Fibroblast of the aortic adventitia (primary cell): ENCODE data around the gene TRIM52. TPM values are rescaled to one million over a fixed set of nuclear protein-coding genes. Genes with fewer than 3 reads are reported as not detected.
A peak's percentile ranks its signal among the peaks of the same experiment; 100 is the strongest.

ENCODE experiments used
- DNase-seq: peaks from one replicate; pipeline ENCODE4 v3.0.0-alpha.2; 2010; ENCODE audit warnings: low read depth
- H3K4me3 ChIP-seq: 2 replicates; pipeline ENCODE4 v1.5.1; 2011; ENCODE audit warnings: low read depth, mild to moderate bottlenecking, control low read depth, low read length, moderate library complexity
- CTCF ChIP-seq: IDR thresholded peaks from 2 replicates; pipeline ENCODE4 v1.5.1; 2011; ENCODE audit warnings: mild to moderate bottlenecking, low read length, control low read depth, inconsistent platforms; ENCODE audit not compliant: insufficient read depth
- total RNA-seq: library from RNA; depleted of rRNA; stranded (reverse); fragments of >200 nt; gene quantifications from 2 replicates; pipeline ENCODE4 v1.2.3, GENCODE V29; 2012; ENCODE audit warnings: low replicate concordance

Gene TRIM52
- total RNA-seq, 1 donor, result 7.4 TPM

- peak; percentile 64 for DNase-seq
These were observed 542 bp upstream of the TRIM52 start for GRCh38 chr5:181261320-181262049.

GRCh38 chr5:181259974-181260719 is 796 bp downstream of the TRIM52 start:
- H3K4me3 ChIP-seq, result peak overlapping the region; percentile 93
- no peak for DNase-seq
- no peak for TF ChIP-seq CTCF

More at GRCh38 chr5:181261320-181262049, 542 bp upstream of the TRIM52 start:
- TF ChIP-seq CTCF, result no peak
- peak overlapping the region; percentile 93 for H3K4me3 ChIP-seq

- TF ChIP-seq CTCF, result no peak
- H3K4me3 ChIP-seq, result peak overlapping the region; percentile 93
- no peak for DNase-seq
These were observed 1.7 kb downstream of the TRIM52 start for GRCh38 chr5:181259283-181259682.

GRCh38 chr5:181258576-181258975 is 2.4 kb downstream of the TRIM52 start:
- no peak for DNase-seq
- H3K4me3 ChIP-seq, result peak overlapping the region; percentile 93

GRCh38 chr5:181255836-181256578 is 4.9 kb downstream of the TRIM52 start:
- DNase-seq, result no peak
- TF ChIP-seq CTCF, result no peak
- H3K4me3 ChIP-seq, result no peak overlapping the region

More at GRCh38 chr5:181258576-181258975, 2.4 kb downstream of the TRIM52 start:
- no peak for TF ChIP-seq CTCF

GRCh38 chr5:181255276-181255675 is 5.7 kb downstream of the TRIM52 start:
- no peak overlapping the region for H3K4me3 ChIP-seq
- TF ChIP-seq CTCF, result no peak
- no peak for DNase-seq
